BLaER1 (cell line): ENCODE measurements around the gene SOHLH1.
"Not testable (repeated sequence)": the region's sequence is repeated elsewhere in the genome, so short reads cannot be mapped to it uniquely, and the experiment has no call there.

Experiments used
- H3K27ac ChIP-seq: shearing (Covaris generic); formaldehyde crosslinking; 2 replicates; pipeline ENCODE4 v1.8.1; 2022
- H3K27me3 ChIP-seq: shearing (Covaris generic); formaldehyde crosslinking; 2 replicates; pipeline ENCODE4 v1.8.1; 2022
- H3K36me3 ChIP-seq: shearing (Covaris generic); formaldehyde crosslinking; 2 replicates; pipeline ENCODE4 v1.8.1; 2022
- H3K4me1 ChIP-seq: shearing (Covaris generic); formaldehyde crosslinking; 2 replicates; pipeline ENCODE4 v1.8.1; 2022
- H3K4me2 ChIP-seq: shearing (Covaris generic); formaldehyde crosslinking; 2 replicates; pipeline ENCODE4 v1.8.1; 2022
- H3K4me3 ChIP-seq: shearing (Covaris generic); formaldehyde crosslinking; 2 replicates; pipeline ENCODE4 v1.8.1; 2022
- H3K9ac ChIP-seq: shearing (Covaris generic); formaldehyde crosslinking; 2 replicates; pipeline ENCODE4 v1.8.1; 2022
- H3K9me3 ChIP-seq: shearing (Covaris generic); formaldehyde crosslinking; 2 replicates; pipeline ENCODE4 v1.8.1; 2022
- H4K20me1 ChIP-seq: shearing (Covaris generic); formaldehyde crosslinking; 2 replicates; pipeline ENCODE4 v1.8.1; 2022
- Cebpa-rat ChIP-seq: shearing (Covaris generic); IDR thresholded peaks from 2 replicates; pipeline ENCODE4 v1.8.1; 2022

SOHLH1 gene

GRCh38 chr9:135671591-135672041 lies 27.7 kb downstream of the SOHLH1 start:
- H3K27me3 ChIP-seq, result no peaks in the 10 kb centered on the region
- no peak for TF ChIP-seq Cebpa-rat

DNA sequence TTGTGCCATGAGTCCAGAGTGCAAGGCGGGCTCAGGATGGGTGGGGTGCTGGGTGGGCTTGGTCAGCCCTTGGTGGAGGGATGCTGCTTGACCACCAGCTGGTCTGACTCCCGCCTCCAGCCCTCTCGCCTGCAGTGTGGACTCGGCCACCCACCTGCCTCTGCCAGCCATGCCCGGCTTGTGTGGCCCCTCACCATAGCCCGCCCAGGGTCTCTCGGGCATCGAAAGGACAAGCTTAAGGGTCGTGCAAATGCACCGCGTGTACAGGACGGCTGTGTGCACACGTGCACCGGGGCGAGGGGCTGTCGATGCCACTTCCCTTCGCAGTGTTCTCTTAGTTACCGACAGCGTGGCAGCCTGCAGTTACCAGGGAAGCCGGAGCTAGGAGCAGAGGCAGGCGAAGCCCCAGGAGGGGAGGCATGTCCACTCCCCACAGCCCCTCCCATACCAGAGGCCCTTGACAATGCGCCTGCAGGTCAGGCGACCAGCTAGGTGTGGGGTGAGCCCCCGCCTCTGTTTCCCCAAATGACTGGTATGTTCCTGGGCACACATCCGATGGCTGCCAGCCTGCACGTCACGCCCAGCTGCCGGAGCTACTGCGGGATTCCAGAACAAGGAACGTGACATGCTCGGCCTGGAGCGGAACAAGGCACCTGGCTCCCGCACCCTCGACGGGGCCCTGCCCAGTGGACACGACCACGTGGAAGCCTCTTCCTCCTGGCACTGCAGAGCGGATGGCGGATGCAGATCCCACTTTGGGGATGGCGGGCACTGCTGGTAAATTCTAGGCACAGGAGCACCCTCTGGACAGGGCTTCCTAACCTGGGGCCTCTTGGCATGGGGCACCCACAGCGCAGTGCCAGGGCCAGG lies 28.3 kb downstream of the SOHLH1 start:
- H3K4me2 ChIP-seq, result no peak overlapping the region
- no peak overlapping the region for H3K4me3 ChIP-seq
- H3K27me3 ChIP-seq, result no peaks in the 10 kb centered on the region
- H3K27ac ChIP-seq, result no peak overlapping the region
- H3K9ac ChIP-seq, result no peak overlapping the region
- no peak for TF ChIP-seq Cebpa-rat
- H3K9me3 ChIP-seq, result peaks cover 7% of the 10 kb centered on the region; the same call in 1 of the 2 replicates
- no peaks in the 10 kb centered on the region for H3K36me3 ChIP-seq
- H3K4me1 ChIP-seq, result peaks cover 3% of the 10 kb centered on the region; the same call in 1 of the 2 replicates
- no peaks in the 10 kb centered on the region for H4K20me1 ChIP-seq

More at GRCh38 chr9:135671591-135672041, 27.7 kb downstream of the SOHLH1 start:
- H3K27ac ChIP-seq, result no peak overlapping the region
- no peak overlapping the region for H3K4me3 ChIP-seq
- no peak overlapping the region for H3K4me2 ChIP-seq
- H3K9me3 ChIP-seq, result peaks cover 7% of the 10 kb centered on the region; the same call in 1 of the 2 replicates
- H3K36me3 ChIP-seq, result no peaks in the 10 kb centered on the region
- no peaks in the 10 kb centered on the region for H4K20me1 ChIP-seq
- H3K4me1 ChIP-seq, result no peaks in the 10 kb centered on the region
- no peak overlapping the region for H3K9ac ChIP-seq

DNA sequence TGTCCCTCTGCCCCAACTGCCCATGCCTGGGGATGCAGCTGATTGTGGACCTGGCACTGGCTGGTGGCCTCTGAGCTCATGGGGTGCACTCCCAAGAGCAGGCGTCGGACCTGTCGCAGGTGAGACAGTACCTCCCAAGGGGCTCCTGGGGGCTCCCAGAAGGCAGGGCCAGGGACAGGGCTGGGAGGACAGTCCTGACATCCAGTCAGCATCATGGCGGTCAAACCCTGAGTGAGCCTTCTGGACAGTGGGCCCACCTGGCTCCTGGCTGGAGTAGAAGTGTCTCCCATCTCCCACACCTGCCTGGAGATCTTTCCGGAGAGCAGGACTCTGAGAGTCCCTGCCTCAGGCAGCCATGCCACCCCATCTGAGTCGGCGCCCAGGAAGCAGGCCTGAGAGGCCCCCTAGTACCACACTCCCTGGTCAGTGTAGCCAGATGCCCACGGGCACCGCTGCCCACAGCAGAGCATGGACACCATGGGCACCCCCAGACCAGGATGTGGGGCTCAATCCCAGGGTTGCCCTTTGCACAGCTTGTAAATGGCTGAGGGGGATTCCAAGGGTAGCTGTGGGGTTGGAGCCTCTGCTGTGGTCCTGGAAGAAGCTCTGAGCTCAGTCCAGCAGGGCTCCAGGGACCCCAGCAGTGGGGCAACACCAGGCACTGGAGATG lies 29.5 kb downstream of the SOHLH1 start:
- TF ChIP-seq Cebpa-rat, result no peak
- no peaks in the 10 kb centered on the region for H3K27me3 ChIP-seq

DNA sequence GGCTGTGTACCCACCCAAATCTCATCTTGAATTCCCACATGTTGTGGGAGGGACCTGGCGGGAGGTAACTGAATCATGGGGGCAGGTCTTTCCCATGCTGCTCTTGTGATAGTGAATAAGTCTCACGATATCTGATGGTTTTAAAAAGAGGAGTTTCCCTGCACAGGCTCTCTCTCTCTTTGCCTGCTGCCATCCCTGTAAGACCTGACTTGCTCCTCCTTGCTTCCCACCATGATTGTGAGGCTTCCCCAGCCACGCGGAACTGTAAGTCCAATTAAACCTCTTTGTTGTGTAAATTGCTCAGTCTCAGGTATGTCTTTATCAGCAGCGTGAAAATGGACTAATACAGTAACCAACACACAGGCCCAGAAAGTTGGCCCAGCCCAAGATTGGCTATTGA lies 30.3 kb downstream of the SOHLH1 start:
- H3K4me3 ChIP-seq, H3K27ac ChIP-seq, H3K9me3 ChIP-seq, H3K9ac ChIP-seq, H3K4me1 ChIP-seq, H3K27me3 ChIP-seq, H3K4me2 ChIP-seq, H4K20me1 ChIP-seq, H3K36me3 ChIP-seq: not testable (repeated sequence)

More for the DNA sequence above, 29.5 kb downstream of the SOHLH1 start:
- no peak overlapping the region for H3K27ac ChIP-seq
- H4K20me1 ChIP-seq, result no peaks in the 10 kb centered on the region
- peaks cover 7% of the 10 kb centered on the region; the same call in 1 of the 2 replicates for H3K4me1 ChIP-seq
- no peaks in the 10 kb centered on the region for H3K36me3 ChIP-seq
- H3K4me3 ChIP-seq, result no peak overlapping the region
- no peak overlapping the region for H3K9ac ChIP-seq
- H3K4me2 ChIP-seq, result no peak overlapping the region
- peaks cover 7% of the 10 kb centered on the region; the same call in 1 of the 2 replicates for H3K9me3 ChIP-seq

DNA sequence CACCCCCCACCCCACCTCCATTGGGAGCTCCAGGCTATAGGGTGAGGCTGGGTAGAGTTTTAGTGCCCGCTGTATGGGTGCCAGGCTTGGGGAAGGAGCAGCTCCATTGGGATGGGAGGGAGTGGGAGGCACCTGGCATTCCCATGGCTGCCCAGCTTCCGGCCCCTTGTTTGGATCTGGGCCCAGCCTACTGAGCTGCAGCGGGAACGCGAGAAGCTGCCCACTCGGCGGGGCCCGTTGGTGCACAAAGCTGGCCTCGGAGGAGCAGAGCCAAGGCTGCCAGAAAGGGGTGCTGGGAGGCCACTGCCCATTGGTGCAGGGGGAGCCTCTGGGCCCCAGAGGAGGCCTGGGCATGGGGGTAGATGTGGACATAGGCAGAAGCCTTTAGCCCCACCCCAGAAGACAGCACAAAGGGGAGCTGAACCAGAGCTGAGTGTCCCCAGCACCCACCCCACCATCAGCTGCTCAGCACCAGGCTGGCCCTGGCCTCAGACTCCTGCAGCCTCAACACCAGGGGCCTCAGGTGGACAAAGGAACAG lies 31.7 kb downstream of the SOHLH1 start:
- no peak for TF ChIP-seq Cebpa-rat
- Histone ChIP-seq H3K4me2 (no peak overlapping the region), H3K9me3 (peaks cover 7% of the 10 kb centered on the region; the same call in 1 of the 2 replicates), H3K4me3 (no peak overlapping the region), H3K36me3 (no peaks in the 10 kb centered on the region), H3K27me3 (no peaks in the 10 kb centered on the region), H3K4me1 (peaks cover 7% of the 10 kb centered on the region; the same call in 1 of the 2 replicates), H3K9ac (no peak overlapping the region), H3K27ac (no peak overlapping the region), H4K20me1 (no peaks in the 10 kb centered on the region)

- Histone ChIP-seq H4K20me1 (no peaks in the 10 kb centered on the region), H3K4me1 (peaks cover 7% of the 10 kb centered on the region; the same call in 1 of the 2 replicates), H3K36me3 (no peaks in the 10 kb centered on the region), H3K4me3 (no peak overlapping the region), H3K27ac (no peak overlapping the region), H3K4me2 (no peak overlapping the region), H3K9me3 (peaks cover 7% of the 10 kb centered on the region; the same call in 1 of the 2 replicates), H3K27me3 (no peaks in the 10 kb centered on the region), H3K9ac (no peak overlapping the region)
- TF ChIP-seq Cebpa-rat, result no peak
Measured at GRCh38 chr9:135666534-135667462, 32.5 kb downstream of the SOHLH1 start.

GRCh38 chr9:135665795-135666189 lies 33.5 kb downstream of the SOHLH1 start:
- Histone ChIP-seq H4K20me1 (no peaks in the 10 kb centered on the region), H3K27ac (no peak overlapping the region), H3K36me3 (no peaks in the 10 kb centered on the region), H3K27me3 (no peaks in the 10 kb centered on the region), H3K9me3 (peaks cover 7% of the 10 kb centered on the region; the same call in 1 of the 2 replicates), H3K4me3 (no peak overlapping the region), H3K9ac (no peak overlapping the region), H3K4me2 (peak overlapping the region; percentile 34; the same call in 1 of the 2 replicates), H3K4me1 (peaks cover 7% of the 10 kb centered on the region; the same call in 1 of the 2 replicates)
- TF ChIP-seq Cebpa-rat, result no peak

- Histone ChIP-seq H4K20me1 (no peaks in the 10 kb centered on the region), H3K9ac (no peak overlapping the region), H3K4me3 (no peak overlapping the region), H3K4me2 (peak overlapping the region; percentile 34; the same call in 1 of the 2 replicates), H3K36me3 (no peaks in the 10 kb centered on the region), H3K27ac (no peak overlapping the region), H3K27me3 (no peaks in the 10 kb centered on the region), H3K9me3 (peaks cover 7% of the 10 kb centered on the region; the same call in 1 of the 2 replicates), H3K4me1 (peaks cover 7% of the 10 kb centered on the region; the same call in 1 of the 2 replicates)
- no peak for TF ChIP-seq Cebpa-rat
Measured at GRCh38 chr9:135664801-135665794, 34.2 kb downstream of the SOHLH1 start.
